Measurements from ENCODE around the gene ORM2. TPM values are rescaled to one million over a fixed set of nuclear protein-coding genes. Genes with fewer than 3 reads are reported as not detected.

The ORM2 gene
- total and polyA plus RNA-seq, 9 donors, result 0.52 to 2.6 (median 0.82) TPM; not detected in 6

- no peak overlapping the region for H3K4me3 ChIP-seq
- WGBS, 3 donors, result 77 to 80% (median 78%) methylated on average over 6 of the region's 6 CpGs
- H3K4me1 ChIP-seq (ENCODE audit: insufficient read depth), result peaks cover 4% of the 10 kb centered on the region
- H3K27ac ChIP-seq, result peak overlapping the region in 1 of 2 donors; percentile 51
- H3K9me3 ChIP-seq, result no peaks in the 10 kb centered on the region
- H3K36me3 ChIP-seq, result no peaks in the 10 kb centered on the region
- H3K27me3 ChIP-seq, result no peaks in the 10 kb centered on the region
- no peak for DNase-seq
- TF ChIP-seq POLR2A (IDR thresholded peaks at IDR 0.05), result no peak
- TF ChIP-seq, protein P1, sequence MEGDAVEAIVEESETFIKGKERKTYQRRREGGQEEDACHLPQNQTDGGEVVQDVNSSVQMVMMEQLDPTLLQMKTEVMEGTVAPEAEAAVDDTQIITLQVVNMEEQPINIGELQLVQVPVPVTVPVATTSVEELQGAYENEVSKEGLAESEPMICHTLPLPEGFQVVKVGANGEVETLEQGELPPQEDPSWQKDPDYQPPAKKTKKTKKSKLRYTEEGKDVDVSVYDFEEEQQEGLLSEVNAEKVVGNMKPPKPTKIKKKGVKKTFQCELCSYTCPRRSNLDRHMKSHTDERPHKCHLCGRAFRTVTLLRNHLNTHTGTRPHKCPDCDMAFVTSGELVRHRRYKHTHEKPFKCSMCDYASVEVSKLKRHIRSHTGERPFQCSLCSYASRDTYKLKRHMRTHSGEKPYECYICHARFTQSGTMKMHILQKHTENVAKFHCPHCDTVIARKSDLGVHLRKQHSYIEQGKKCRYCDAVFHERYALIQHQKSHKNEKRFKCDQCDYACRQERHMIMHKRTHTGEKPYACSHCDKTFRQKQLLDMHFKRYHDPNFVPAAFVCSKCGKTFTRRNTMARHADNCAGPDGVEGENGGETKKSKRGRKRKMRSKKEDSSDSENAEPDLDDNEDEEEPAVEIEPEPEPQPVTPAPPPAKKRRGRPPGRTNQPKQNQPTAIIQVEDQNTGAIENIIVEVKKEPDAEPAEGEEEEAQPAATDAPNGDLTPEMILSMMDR (IDR thresholded peaks at IDR 0.05), result no peak
- no peak for TF ChIP-seq EP300 (IDR thresholded peaks at IDR 0.05)
- intact Hi-C loops (cut with DNase I), result no loop called here
Measured at GRCh38 chr9:114370251-114370967, 40.7 kb downstream of the ORM2 start.

DNA sequence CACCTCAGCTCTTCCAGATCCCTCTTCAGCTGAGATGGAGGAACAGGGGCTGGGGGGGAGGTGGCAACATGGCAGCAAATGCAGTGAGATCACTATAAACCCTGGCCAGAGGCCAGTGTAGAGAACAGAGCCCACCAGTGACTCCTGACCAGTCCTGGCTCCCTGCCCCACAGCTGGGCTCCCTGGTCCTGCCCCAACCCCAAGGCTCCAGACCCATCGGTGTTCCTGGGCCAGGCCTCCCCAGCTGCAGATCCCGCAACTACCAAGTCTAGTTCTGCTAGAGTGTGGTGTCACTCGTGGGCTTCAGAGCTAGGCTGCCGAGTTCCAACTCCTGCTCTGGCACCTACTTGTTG, 41.3 kb downstream of the ORM2 start:
- H3K4me1 ChIP-seq (ENCODE audit: insufficient read depth), result peaks cover 4% of the 10 kb centered on the region
- no peak for DNase-seq
- H3K27me3 ChIP-seq, result no peaks in the 10 kb centered on the region
- peak overlapping the region in 1 of 2 donors; percentile 51 for H3K27ac ChIP-seq
- no peaks in the 10 kb centered on the region for H3K36me3 ChIP-seq
- intact Hi-C loops (cut with DNase I), result no loop called here
- TF ChIP-seq POLR2A (IDR thresholded peaks at IDR 0.05), result no peak
- no peak for TF ChIP-seq EP300 (IDR thresholded peaks at IDR 0.05)
- TF ChIP-seq, protein P1 (IDR thresholded peaks at IDR 0.05), result no peak
- WGBS, 3 donors, result 81 to 89% (median 81%) methylated on average over 4 of the region's 4 CpGs
- H3K4me3 ChIP-seq, result no peak overlapping the region
- H3K9me3 ChIP-seq, result no peaks in the 10 kb centered on the region

DNA sequence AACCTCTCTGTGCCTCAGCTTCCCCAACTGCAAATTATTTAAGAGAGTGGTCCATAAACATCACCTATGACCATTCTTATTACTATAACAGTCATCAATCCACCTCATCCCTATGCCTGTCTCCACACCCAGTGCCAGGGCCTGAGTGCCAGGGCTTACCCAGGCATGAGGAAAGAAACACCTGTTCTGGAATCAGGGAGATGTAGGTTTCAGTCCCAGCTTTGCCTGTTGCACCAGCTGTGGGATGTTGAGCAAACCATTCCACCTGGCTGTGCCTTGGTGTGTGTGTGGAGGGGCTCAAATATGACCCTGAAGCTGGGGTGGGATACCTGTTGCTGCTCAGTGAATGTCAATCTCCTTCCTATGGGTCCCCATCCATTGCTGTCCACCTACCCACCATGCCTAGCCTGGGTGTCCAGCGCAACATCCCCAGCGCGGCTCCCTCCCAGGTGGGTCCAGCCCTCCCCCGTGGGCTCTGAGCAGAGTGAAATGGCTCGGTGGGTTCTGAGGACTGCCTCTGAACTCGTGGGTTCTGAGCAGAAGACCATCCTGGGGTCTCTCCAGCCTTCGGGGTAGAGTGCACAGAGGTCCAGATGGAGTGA, 41.8 kb downstream of the ORM2 start:
- Histone ChIP-seq H3K4me1 (ENCODE audit: insufficient read depth) (peaks cover 4% of the 10 kb centered on the region), H3K27ac (peak overlapping the region in 1 of 2 donors; percentile 51), H3K9me3 (no peaks in the 10 kb centered on the region), H3K36me3 (no peaks in the 10 kb centered on the region), H3K4me3 (no peak overlapping the region), H3K27me3 (no peaks in the 10 kb centered on the region)
- intact Hi-C loops (cut with DNase I), result no loop called here
- WGBS, 3 donors, result 75 to 90% (median 77%) methylated on average over 2 to 7 of the region's 7 CpGs
- no peak for DNase-seq
- TF ChIP-seq EP300 (IDR thresholded peaks at IDR 0.05), result no peak
- TF ChIP-seq, protein P1 (IDR thresholded peaks at IDR 0.05), result no peak
- TF ChIP-seq POLR2A (IDR thresholded peaks at IDR 0.05), result no peak

DNA sequence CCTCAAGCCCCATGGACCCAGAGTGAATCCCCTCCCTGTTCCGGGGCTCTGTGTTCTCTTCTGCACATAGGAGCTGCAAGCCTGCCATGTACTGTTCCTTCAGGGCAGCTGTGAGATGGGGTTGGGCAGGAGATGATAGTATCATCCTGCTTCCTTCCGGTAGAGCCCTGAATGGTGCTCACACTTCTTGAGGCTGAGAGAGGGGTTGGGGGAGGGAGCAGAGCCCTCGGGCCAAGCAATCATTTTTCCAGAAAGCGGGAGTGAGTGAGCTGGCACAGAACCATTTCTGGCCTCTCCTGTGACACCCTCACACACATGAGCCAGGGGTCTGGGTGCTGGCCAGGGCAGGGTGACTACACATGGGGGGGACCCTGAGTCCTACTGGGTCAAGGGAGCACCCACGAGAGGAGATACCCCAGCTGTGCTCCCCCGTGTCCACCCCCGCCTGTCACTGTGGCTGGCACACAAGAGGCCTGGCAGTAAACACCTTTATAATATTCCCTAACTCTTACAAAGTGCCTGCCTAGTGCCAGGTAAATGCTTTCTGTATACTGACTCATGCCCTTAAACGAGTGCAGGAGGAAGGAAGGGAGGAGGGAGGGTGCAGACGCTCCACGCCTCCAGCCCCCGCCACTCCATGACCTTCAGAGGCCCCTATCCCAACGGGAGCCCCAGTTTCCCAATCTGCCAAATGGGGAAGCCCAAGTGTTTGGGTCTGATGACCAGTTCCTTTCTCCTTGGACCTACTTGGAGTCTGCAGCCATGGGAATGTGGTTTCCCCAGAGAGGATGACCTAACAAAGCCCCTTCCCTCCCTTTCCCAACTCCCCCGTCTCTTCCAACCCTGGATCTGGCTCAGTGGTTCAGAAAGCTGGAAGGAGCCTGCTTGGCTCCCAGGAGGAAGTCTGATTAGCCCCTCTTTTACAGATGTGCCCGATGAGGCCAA, 42.6 kb downstream of the ORM2 start:
- 14 to 36% (median 30%) methylated on average over 14 of the region's 14 CpGs for WGBS, 3 donors
- intact Hi-C loops (cut with DNase I), result no loop called here
- no peaks in the 10 kb centered on the region for H3K36me3 ChIP-seq
- peaks cover 4% of the 10 kb centered on the region for H3K4me1 ChIP-seq (ENCODE audit: insufficient read depth)
- peak in 2 of 5 donors; percentile 50 to 51 for DNase-seq
- no peaks in the 10 kb centered on the region for H3K9me3 ChIP-seq
- no peaks in the 10 kb centered on the region for H3K27me3 ChIP-seq
- H3K4me3 ChIP-seq, result no peak overlapping the region
- peak overlapping the region in 1 of 2 donors; percentile 51 for H3K27ac ChIP-seq
- no peak for TF ChIP-seq POLR2A (IDR thresholded peaks at IDR 0.05)
- TF ChIP-seq, protein P1 (IDR thresholded peaks at IDR 0.05), result no peak
- no peak for TF ChIP-seq EP300 (IDR thresholded peaks at IDR 0.05)
